ENCODE measurements around the gene PILRB.
"Not testable (repeated sequence)": the region's sequence is repeated elsewhere in the genome, so short reads cannot be mapped to it uniquely, and the experiment has no call there.

The PILRB gene

DNA sequence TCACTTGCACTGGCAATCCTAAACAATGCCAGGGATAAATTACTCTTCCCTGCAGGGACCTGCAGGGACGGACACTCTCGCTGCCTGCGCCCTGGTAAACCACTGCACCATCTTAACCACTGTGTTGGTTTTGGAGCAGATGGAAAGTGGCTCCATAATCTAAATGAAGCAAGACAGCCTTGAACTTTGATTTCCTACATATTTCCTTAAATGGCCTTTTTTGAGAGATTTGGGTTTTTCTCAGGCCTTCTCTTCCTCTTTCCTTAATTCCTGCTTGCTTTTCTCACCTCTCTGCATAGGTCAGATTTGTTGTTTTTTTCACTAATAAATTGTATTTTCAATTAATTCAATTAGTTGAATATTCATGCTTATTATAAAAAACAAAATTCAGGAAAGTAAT, 18.1 kb downstream of the PILRB start:
- no peak for DNase-seq (ENCODE audit: low spot score)

- no peak for DNase-seq (ENCODE audit: low spot score)
Measured at GRCh38 chr7:100378114-100378755, 20.3 kb downstream of the PILRB start.

GRCh38 chr7:100380196-100380595, 22.3 kb downstream of the PILRB start:
- DNase-seq (ENCODE audit: low spot score), result no peak

- DNase-seq (ENCODE audit: low spot score), result not testable (repeated sequence)
Measured at GRCh38 chr7:100381531-100382233, 23.8 kb downstream of the PILRB start.

GRCh38 chr7:100382234-100382853, 24.4 kb downstream of the PILRB start:
- not testable (repeated sequence) for DNase-seq (ENCODE audit: low spot score)

- DNase-seq (ENCODE audit: low spot score), result no peak
Measured at GRCh38 chr7:100384628-100385294, 26.8 kb downstream of the PILRB start.

GRCh38 chr7:100386940-100387339, 29.0 kb downstream of the PILRB start:
- DNase-seq (ENCODE audit: low spot score), result no peak

- no peak for DNase-seq (ENCODE audit: low spot score)
Measured at GRCh38 chr7:100387695-100388094, 29.8 kb downstream of the PILRB start.

GRCh38 chr7:100389437-100390088, 31.6 kb downstream of the PILRB start:
- no peak for DNase-seq (ENCODE audit: low spot score)

- DNase-seq (ENCODE audit: low spot score), result no peak
Measured at GRCh38 chr7:100390286-100391009, 32.5 kb downstream of the PILRB start.

GRCh38 chr7:100393233-100393905, 35.5 kb downstream of the PILRB start:
- no peak for DNase-seq (ENCODE audit: low spot score)

GRCh38 chr7:100394077-100394476, 36.2 kb downstream of the PILRB start:
- no peak for DNase-seq (ENCODE audit: low spot score)

- no peak for DNase-seq (ENCODE audit: low spot score)
Measured at GRCh38 chr7:100396421-100396982, 38.6 kb downstream of the PILRB start.

DNA sequence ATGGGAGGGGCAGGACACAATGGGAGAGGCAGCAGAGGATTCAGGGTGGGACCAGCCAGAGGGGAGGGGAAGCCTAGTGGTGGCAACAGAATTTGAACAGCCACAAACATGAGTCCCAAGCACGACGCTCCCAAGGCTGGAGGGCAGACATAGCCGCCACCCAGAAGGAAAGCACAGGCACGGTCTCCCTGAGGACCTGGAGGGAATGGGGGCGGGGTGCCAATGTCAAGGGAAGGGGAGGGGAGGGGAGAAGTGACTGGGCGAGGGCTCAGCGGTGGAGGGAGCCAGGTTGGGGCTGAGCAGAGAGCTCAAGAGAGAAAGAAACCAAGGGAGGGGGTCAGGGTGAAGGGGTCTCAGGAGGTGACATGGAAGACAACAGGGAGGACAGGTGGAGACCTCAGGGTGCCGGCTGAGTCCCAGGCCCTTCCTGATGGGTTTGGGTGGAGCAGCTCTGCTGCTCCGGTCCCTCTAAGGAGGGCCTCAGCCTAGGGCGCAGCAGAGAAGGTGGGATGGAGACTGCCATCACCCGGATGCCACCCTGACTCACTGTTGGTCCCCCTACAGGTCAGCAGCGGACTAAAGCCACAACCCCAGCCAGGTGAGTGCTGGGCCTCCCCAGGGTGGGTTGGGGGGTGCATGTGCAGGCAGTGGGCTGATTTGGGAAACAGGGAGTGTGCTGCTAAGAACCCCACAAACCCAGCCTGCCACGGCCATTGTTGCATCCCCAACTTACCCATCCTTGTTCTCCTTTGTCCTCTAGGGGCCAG, 39.6 kb downstream of the PILRB start:
- no peak for DNase-seq (ENCODE audit: low spot score)

DNA sequence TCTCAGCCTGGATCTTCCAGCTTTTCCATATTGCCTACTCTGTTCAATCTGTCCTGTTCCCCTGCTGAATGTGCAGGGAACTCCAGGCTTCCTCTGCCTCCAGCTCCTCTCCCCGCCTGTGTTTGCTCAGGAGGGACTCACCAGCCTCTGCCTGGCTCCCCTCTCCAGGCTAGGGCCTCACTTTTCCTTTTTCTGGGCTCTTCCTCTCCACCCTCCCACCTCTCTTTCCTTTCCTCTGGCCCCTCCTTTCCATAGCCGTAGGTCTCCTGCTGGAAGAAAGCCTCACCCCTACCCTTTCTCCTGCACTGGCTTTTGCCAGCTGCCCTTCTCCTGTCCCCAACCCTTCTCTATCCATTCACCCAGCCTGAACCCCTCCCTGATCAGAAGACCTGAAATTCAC, 40.3 kb downstream of the PILRB start:
- DNase-seq (ENCODE audit: low spot score), result no peak

DNA sequence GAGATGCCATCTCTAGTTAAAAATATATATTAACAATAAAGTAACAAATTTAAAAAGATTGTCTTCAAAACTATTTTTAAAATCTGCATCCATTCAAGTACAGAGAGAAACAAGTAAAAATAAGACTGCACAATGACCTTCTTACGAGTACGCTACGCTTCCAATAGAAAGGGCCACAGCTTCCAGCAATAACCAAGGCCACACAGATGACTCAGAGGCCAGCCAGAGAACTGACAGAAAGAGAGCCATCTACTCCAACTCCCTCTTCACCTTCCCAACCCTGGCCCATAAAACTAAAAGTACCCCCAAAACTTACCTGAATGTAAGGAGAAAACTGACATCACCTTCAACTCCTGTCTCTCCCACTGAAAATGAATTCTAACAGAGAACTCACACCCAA, 42.1 kb downstream of the PILRB start:
- no peak for DNase-seq (ENCODE audit: low spot score)

GRCh38 chr7:100400656-100401055, 42.7 kb downstream of the PILRB start:
- peak; percentile 52 for DNase-seq (ENCODE audit: low spot score)

DNA sequence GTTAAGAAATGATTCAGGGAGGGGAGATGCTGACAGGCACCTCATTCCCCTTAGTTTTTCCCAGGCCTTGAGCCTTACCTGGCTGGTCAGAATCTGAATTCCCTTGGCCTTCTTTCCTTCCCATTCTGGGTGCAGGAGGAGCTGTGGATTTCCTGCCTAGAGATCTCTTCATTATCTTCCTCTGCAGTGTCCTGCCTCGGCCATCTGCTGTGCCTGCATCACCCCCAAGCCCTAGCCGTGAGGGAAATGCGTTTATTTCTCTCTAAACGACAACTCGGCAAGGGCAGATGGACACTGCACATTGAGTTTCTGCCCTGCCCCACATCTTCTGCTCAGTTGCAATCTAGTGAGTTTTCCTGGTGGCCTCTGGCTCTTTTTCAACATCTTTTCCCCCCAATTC, 43.9 kb downstream of the PILRB start:
- no peak for DNase-seq (ENCODE audit: low spot score)

DNA sequence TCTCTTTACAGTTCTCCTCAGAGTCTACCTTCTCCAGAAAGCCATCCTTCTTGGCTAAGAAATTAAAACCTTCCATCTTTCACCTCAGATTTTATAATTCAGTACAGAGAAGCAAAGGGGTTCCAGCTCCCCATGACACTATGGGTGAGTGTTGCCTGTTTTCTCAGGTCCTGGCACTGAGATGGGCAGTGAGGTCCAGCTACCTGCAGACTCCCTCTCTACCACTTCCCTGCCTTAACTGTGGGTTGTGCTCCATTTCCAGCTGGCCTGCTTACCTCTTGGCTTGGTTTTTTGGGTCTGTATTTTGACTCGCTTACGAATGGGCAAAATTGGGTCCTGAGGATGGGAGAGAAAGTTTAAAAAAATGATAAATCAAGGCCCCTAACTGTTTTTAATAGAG, 44.3 kb downstream of the PILRB start:
- DNase-seq (ENCODE audit: low spot score), result no peak

DNA sequence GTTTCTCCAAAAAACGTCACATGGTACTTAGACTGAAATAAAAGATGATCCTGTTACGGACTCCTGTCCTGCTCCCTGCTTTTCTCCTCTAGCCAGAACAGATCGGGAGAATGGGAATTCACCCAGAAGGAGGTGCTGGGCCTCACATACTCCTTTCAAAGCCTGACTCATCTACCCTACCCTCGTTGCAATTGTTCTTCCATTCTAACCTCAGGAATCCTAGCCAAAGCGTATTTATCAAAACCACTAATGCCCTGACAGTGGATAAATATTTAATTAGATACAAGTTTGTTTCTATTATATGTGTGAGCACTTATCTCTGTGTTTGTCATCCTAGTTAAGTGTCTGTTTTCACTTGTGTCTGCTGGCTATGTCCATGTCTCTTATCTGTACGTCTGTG, 48.9 kb downstream of the PILRB start:
- DNase-seq (ENCODE audit: low spot score), result no peak

Measured in D341Med (cell line).